ENCODE results near the gene LSAMP.

Gene LSAMP

GRCh38 chr3:116394365-116394764 is 50.9 kb downstream of the LSAMP start:
- no peak overlapping the region for H3K4me3 ChIP-seq (ENCODE audit: low read depth, low read length)
- no peak for TF ChIP-seq CTCF (IDR thresholded peaks at IDR 0.05; ENCODE audit: low read depth, low read length, missing control alignments)
- in situ Hi-C loops (cut with HindIII; ENCODE audit: low sequenced_read_pairs) = no loop called here
- DNase-seq (ENCODE audit: low read depth) = no peak

- TF ChIP-seq CTCF (IDR thresholded peaks at IDR 0.05; ENCODE audit: low read depth, low read length, missing control alignments) = no peak
- DNase-seq (ENCODE audit: low read depth) = no peak
- H3K4me3 ChIP-seq (ENCODE audit: low read depth, low read length) = no peak overlapping the region
- in situ Hi-C loops (cut with HindIII; ENCODE audit: low sequenced_read_pairs) = no loop called here
Observed at GRCh38 chr3:116393199-116393598, 52.1 kb downstream of the LSAMP start.

- DNase-seq (ENCODE audit: low read depth) = no peak
- H3K4me3 ChIP-seq (ENCODE audit: low read depth, low read length) = no peak overlapping the region
- in situ Hi-C loops (cut with HindIII; ENCODE audit: low sequenced_read_pairs) = no loop called here
- no peak for TF ChIP-seq CTCF (IDR thresholded peaks at IDR 0.05; ENCODE audit: low read depth, low read length, missing control alignments)
Observed at GRCh38 chr3:116392291-116392690, 53.0 kb downstream of the LSAMP start.

GRCh38 chr3:116391296-116392201 is 53.7 kb downstream of the LSAMP start:
- in situ Hi-C loops (cut with HindIII; ENCODE audit: low sequenced_read_pairs) = no loop called here
- no peak for TF ChIP-seq CTCF (IDR thresholded peaks at IDR 0.05; ENCODE audit: low read depth, low read length, missing control alignments)
- no peak for DNase-seq (ENCODE audit: low read depth)
- no peak overlapping the region for H3K4me3 ChIP-seq (ENCODE audit: low read depth, low read length)

- in situ Hi-C loops (cut with HindIII; ENCODE audit: low sequenced_read_pairs) = no loop called here
- DNase-seq (ENCODE audit: low read depth) = no peak
- no peak overlapping the region for H3K4me3 ChIP-seq (ENCODE audit: low read depth, low read length)
- no peak for TF ChIP-seq CTCF (IDR thresholded peaks at IDR 0.05; ENCODE audit: low read depth, low read length, missing control alignments)
Observed at GRCh38 chr3:116390318-116390717, 55.0 kb downstream of the LSAMP start.

GRCh38 chr3:116388867-116389385 is 56.4 kb downstream of the LSAMP start:
- TF ChIP-seq CTCF (IDR thresholded peaks at IDR 0.05; ENCODE audit: low read depth, low read length, missing control alignments) = no peak
- in situ Hi-C loops (cut with HindIII; ENCODE audit: low sequenced_read_pairs) = no loop called here
- no peak overlapping the region for H3K4me3 ChIP-seq (ENCODE audit: low read depth, low read length)
- DNase-seq (ENCODE audit: low read depth) = no peak
